Lower leg skin (tissue), 4 donors: ENCODE results near the gene NEDD4L. TPM values are rescaled to one million over a fixed set of nuclear protein-coding genes. Genes with fewer than 3 reads are reported as not detected.

ENCODE experiments used
- DNase-seq, 2 donors: peaks; one replicate each; pipeline ENCODE4 v3.0.0-alpha.2; 2019; ENCODE audit warnings: low spot score in 2 of 2
- H3K4me3 ChIP-seq: fragments of 200-600 bp; sonication (generic); 2 replicates; pipeline ENCODE4 v1.5.1; 2017; ENCODE audit warnings: mild to moderate bottlenecking, low read depth; ENCODE audit not compliant: poor library complexity, severe bottlenecking
- CTCF ChIP-seq, 3 donors: fragments of 450-650 bp; IDR thresholded peaks; one replicate each; pipeline ENCODE4 v1.5.1; 2016; ENCODE audit warnings: antibody characterized with exemption in 3 of 3, mild to moderate bottlenecking in 3 of 3, moderate library complexity in 2 of 3
- POLR2A ChIP-seq, 2 donors: fragments of 450-650 bp; IDR thresholded peaks; one replicate each; pipeline ENCODE4 v1.6.1; 2016 to 2017; ENCODE audit warnings: antibody characterized with exemption in 2 of 2, mild to moderate bottlenecking in 1 of 2, moderate library complexity in 1 of 2
- WGBS, 2 donors: methylation state at CpG; one replicate each; pipeline ENCODE4 v1.1.5; 2018; 5-methylcytosine and 5-hydroxymethylcytosine counted together
- intact Hi-C: fragments of 100-400 bp; cut with DNase I; formaldehyde crosslinking; loops from one replicate; pipeline ENCODE4 v1.15.0; 2023; ENCODE audit warnings: low total_unique reads
- total RNA-seq, 4 donors: library from RNA; depleted of rRNA; stranded (reverse); fragments of >200 nt; gene quantifications; one replicate each; pipeline ENCODE4 v1.1.0, GENCODE V29; 2016

The NEDD4L gene
- total RNA-seq, 4 donors from 2014 or later, result 22.9 to 127 (median 35.0) TPM

GRCh38 chr18:58344861-58345463, 300.9 kb downstream of the NEDD4L start:
- 87 to 91% methylated on average over 8 of the region's 8 CpGs for WGBS, 2 donors
- TF ChIP-seq CTCF (IDR thresholded peaks at IDR 0.05) (no peak), POLR2A (IDR thresholded peaks at IDR 0.05) (no peak)

DNA sequence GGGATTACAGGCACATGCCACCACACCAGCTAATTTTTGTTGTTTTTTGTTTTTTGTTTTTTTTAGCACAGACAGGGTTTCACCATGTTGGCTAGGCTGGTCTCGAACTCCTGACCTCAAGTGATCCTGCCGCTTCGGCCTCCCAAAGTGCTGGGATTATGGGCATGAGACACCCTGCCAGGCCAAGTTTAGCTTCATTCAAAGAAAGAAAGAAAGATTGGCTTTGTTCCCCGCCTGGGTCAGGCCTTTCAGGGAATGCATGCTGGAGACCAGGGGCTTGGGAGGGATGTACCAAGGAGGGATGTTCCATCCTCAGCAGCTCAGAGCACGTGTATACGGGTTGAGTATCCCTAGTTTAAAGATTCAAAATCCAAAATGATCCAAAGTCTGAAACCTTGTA, 301.8 kb downstream of the NEDD4L start:
- no peak for TF ChIP-seq CTCF (IDR thresholded peaks at IDR 0.05)
- no peak for TF ChIP-seq POLR2A (IDR thresholded peaks at IDR 0.05)
- intact Hi-C loops, result no loop called here
- 79 to 90% methylated on average over 6 of the region's 6 CpGs for WGBS, 2 donors

More at GRCh38 chr18:58344861-58345463, 300.9 kb downstream of the NEDD4L start:
- H3K4me3 ChIP-seq, result no peak overlapping the region
- DNase-seq, result no peak
- intact Hi-C loops, result no loop called here

DNA sequence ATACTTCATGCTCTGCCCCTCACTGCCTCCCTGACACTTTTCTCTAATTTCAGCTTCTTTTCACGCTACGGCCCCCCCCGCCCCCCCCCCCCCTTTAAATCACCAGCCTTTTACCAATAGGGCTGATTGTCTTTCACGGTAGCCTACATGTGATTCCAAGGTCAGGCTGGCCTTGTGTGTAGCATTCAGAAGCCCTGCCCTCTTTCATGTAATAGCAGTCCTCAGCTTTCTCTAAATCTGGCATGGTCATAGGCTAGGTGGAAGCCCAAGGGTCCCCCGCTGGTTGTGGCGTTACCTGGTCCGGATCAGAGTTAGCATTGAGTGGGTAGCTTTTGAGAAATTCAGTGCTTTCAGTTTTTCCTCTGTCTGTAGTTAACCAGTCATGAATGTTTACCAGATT, 303.1 kb downstream of the NEDD4L start:
- TF ChIP-seq POLR2A (IDR thresholded peaks at IDR 0.05) (no peak), CTCF (IDR thresholded peaks at IDR 0.05) (no peak)
- 81 to 88% methylated on average over 7 of the region's 7 CpGs for WGBS, 2 donors
- intact Hi-C loops, result no loop called here
- no peak for DNase-seq
- no peak overlapping the region for H3K4me3 ChIP-seq

More for the DNA sequence above, 301.8 kb downstream of the NEDD4L start:
- no peak overlapping the region for H3K4me3 ChIP-seq
- DNase-seq, result no peak

GRCh38 chr18:58348517-58348916, 304.5 kb downstream of the NEDD4L start:
- intact Hi-C loops, result no loop called here
- no peak for TF ChIP-seq POLR2A (IDR thresholded peaks at IDR 0.05)
- TF ChIP-seq CTCF (IDR thresholded peaks at IDR 0.05), result no peak
- H3K4me3 ChIP-seq, result no peak overlapping the region
- no peak for DNase-seq
- 86 to 88% methylated on average over 4 of the region's 4 CpGs for WGBS, 2 donors

GRCh38 chr18:58348951-58349350, 304.9 kb downstream of the NEDD4L start:
- no peak overlapping the region for H3K4me3 ChIP-seq
- no peak for DNase-seq
- WGBS, 2 donors, result 80 to 82% methylated on average over 7 of the region's 7 CpGs
- intact Hi-C loops, result no loop called here
- TF ChIP-seq CTCF (IDR thresholded peaks at IDR 0.05) (no peak), POLR2A (IDR thresholded peaks at IDR 0.05) (no peak)

DNA sequence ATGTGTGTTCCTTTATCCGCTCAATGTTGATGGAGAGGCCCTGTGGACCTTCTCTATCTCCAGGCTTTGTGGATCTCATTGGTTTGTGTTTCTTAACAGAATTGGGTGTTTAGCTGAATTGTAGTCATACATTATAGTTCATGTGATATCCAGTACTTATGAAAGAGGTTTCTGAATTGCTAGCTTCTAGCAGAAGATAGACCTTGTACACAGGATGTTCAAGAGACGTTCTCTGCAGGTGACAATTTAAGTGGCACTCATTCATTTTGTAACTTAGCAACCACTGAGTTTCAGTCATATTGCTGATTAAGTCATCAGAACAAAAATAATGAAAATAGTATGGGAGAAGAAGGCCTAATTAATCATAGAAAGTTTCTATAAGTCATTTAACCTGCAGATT, 305.6 kb downstream of the NEDD4L start:
- H3K4me3 ChIP-seq, result no peak overlapping the region
- intact Hi-C loops, result no loop called here
- 91 to 92% methylated on average over 2 of the region's 2 CpGs for WGBS, 2 donors
- no peak for DNase-seq
- TF ChIP-seq CTCF (IDR thresholded peaks at IDR 0.05) (no peak), POLR2A (IDR thresholded peaks at IDR 0.05) (no peak)
